Mesenchymal stem cell (in vitro differentiated cells and primary cell): ENCODE measurements around the gene RNF215.
A peak's percentile ranks its signal among the peaks of the same experiment; 100 is the strongest.

Experiments
- DNase-seq: peaks from one replicate; pipeline ENCODE4 v3.0.0-alpha.2; 2013
- H2AFZ ChIP-seq: one replicate; pipeline ENCODE4 v1.6.1; 2013; ENCODE audit warnings: low read depth, mild to moderate bottlenecking, control low read depth, inconsistent platforms, low read length, moderate library complexity
- H2AK5ac ChIP-seq: 2 replicates; pipeline ENCODE4 v1.6.1; 2013; ENCODE audit warnings: low read length, moderate library complexity, mild to moderate bottlenecking, inconsistent platforms; ENCODE audit not compliant: severe bottlenecking
- H2BK120ac ChIP-seq: one replicate; pipeline ENCODE4 v1.6.1; 2013; ENCODE audit warnings: low read depth, mild to moderate bottlenecking, inconsistent platforms, low read length, moderate library complexity
- H2BK12ac ChIP-seq, 2 experiments: one replicate each; pipeline ENCODE4 v1.6.1; 2013; ENCODE audit warnings: inconsistent platforms in 2 of 2, low read length in 2 of 2, mild to moderate bottlenecking in 2 of 2, moderate library complexity in 2 of 2, control low read depth in 1 of 2
- H2BK15ac ChIP-seq: one replicate; pipeline ENCODE4 v1.6.1; 2013; ENCODE audit warnings: mild to moderate bottlenecking, low read depth, inconsistent platforms; ENCODE audit not compliant: poor library complexity, severe bottlenecking
- H2BK5ac ChIP-seq: 2 replicates; pipeline ENCODE4 v1.6.1; 2013; ENCODE audit warnings: low read depth, mild to moderate bottlenecking, low read length, control low read depth, inconsistent platforms; ENCODE audit not compliant: poor library complexity, severe bottlenecking
- H3K14ac ChIP-seq, 2 experiments: one replicate each; pipeline ENCODE4 v1.6.1; 2013; ENCODE audit warnings: inconsistent platforms in 2 of 2, low read length in 2 of 2, control low read depth in 1 of 2, mild to moderate bottlenecking in 1 of 2, moderate library complexity in 1 of 2
- H3K18ac ChIP-seq, 2 experiments: one replicate each; pipeline ENCODE4 v1.6.1; 2013; ENCODE audit warnings: inconsistent platforms in 2 of 2, low read length in 2 of 2, control low read depth in 1 of 2, low read depth in 1 of 2, mild to moderate bottlenecking in 1 of 2
- H3K23ac ChIP-seq, 2 experiments: one replicate each; pipeline ENCODE4 v1.6.1; 2013; ENCODE audit warnings: inconsistent platforms in 2 of 2, low read length in 2 of 2, mild to moderate bottlenecking in 2 of 2, moderate library complexity in 2 of 2, control low read depth in 1 of 2
- H3K27ac ChIP-seq: 2 replicates; pipeline ENCODE4 v1.5.1; 2013; ENCODE audit warnings: mild to moderate bottlenecking, moderate library complexity, low read length, control low read depth, inconsistent platforms; ENCODE audit not compliant: poor library complexity, severe bottlenecking
- H3K27me3 ChIP-seq, 2 experiments: 2 replicates each; pipeline versions ENCODE4 v1.6.1 to v1.7.0; 2013; ENCODE audit warnings: low read length in 2 of 2, mild to moderate bottlenecking in 2 of 2, moderate library complexity in 2 of 2, control low read depth in 1 of 2, inconsistent platforms in 1 of 2; ENCODE audit not compliant: control insufficient read depth in 1 of 2, insufficient read depth in 1 of 2
- H3K36me3 ChIP-seq, 2 experiments: 2 replicates each; pipeline versions ENCODE4 v1.6.1 to v1.7.0; 2013; ENCODE audit warnings: low read length in 2 of 2, control low read depth in 1 of 2, inconsistent platforms in 1 of 2, low read depth in 1 of 2, mild to moderate bottlenecking in 1 of 2; ENCODE audit not compliant: insufficient read depth in 2 of 2, control insufficient read depth in 1 of 2
- H3K4ac ChIP-seq, 2 experiments: one replicate each; pipeline ENCODE4 v1.6.1; 2013; ENCODE audit warnings: inconsistent platforms in 2 of 2, low read length in 2 of 2, mild to moderate bottlenecking in 2 of 2, moderate library complexity in 2 of 2, control low read depth in 1 of 2, low read depth in 1 of 2
- H3K4me1 ChIP-seq: 2 replicates; pipeline ENCODE4 v1.6.1; 2013; ENCODE audit warnings: low read depth, low read length, control low read depth; ENCODE audit not compliant: control insufficient read depth, insufficient read depth
- H3K4me2 ChIP-seq: 2 replicates; pipeline ENCODE4 v1.6.1; 2013; ENCODE audit warnings: low read length, mild to moderate bottlenecking, inconsistent platforms; ENCODE audit not compliant: poor library complexity, severe bottlenecking
- H3K4me3 ChIP-seq, 2 experiments: 2 replicates each; pipeline versions ENCODE4 v1.5.1 to v1.7.0; 2013; ENCODE audit warnings: low read length in 2 of 2, mild to moderate bottlenecking in 2 of 2, control low read depth in 1 of 2, low read depth in 1 of 2; ENCODE audit not compliant: insufficient read depth in 1 of 2
- H3K79me1 ChIP-seq: replicated peaks from 2 replicates; pipeline ENCODE4 v1.6.1; 2013; ENCODE audit warnings: mild to moderate bottlenecking, control low read depth, low read length, inconsistent platforms; ENCODE audit not compliant: poor library complexity, severe bottlenecking
- H3K9ac ChIP-seq: 2 replicates; pipeline ENCODE4 v1.7.0; 2013; ENCODE audit warnings: mild to moderate bottlenecking, low read length, moderate library complexity
- H3K9me3 ChIP-seq: 2 replicates; pipeline ENCODE4 v1.7.0; 2013; ENCODE audit warnings: mild to moderate bottlenecking, low read length; ENCODE audit not compliant: control insufficient read depth
- H4K8ac ChIP-seq: one replicate; pipeline ENCODE4 v1.6.1; 2013; ENCODE audit warnings: inconsistent platforms, mild to moderate bottlenecking, low read length, moderate library complexity
- H4K91ac ChIP-seq: one replicate; pipeline ENCODE4 v1.6.1; 2013; ENCODE audit warnings: mild to moderate bottlenecking, low read length, inconsistent platforms
- WGBS: methylation state at CpG from one replicate; pipeline ENCODE4 v1.1.7; 2013; ENCODE audit warnings: mixed read lengths; 5-methylcytosine and 5-hydroxymethylcytosine counted together

The RNF215 gene

DNA sequence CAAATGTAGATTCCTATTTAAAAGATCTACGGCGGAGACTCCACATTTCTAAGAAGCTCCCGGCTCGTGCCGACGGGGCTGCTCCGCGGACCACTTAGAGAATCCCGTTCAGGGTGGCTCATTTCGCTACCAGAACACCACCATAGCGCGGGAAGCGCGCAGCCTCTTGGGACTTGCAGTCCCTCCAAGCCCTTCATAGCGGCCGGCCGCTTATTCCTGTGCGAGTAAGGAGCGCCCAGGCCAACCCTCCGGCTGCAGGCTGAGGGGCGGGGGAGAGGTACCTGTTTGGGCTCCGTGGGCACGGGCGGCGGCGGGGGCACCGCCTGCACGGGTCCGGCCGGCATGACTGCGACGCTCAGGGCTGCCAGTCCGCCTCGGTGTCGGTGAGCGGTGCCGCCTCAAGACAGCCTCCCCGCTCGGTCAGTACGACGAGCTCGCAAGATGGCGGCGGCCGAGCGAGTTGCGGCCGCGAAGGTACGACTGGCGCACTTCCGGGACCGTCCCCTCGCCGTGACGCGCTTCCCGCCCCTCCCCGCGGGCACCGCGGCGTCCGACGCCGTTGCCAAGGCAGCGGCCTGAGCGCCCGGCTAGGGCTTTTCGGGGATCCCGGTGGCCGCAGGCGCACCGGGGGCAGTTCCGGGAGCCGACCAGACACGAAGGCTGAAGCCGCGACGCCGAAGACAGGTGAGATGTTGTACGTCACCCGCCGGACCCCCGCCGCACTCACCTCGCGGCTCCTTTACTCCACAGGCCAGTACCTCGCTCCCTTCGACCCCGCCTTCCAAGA is 30.6 kb downstream of the RNF215 start, which contains the start of the genes CCDC157 and SF3A1:
CCDC157 (plus strand) TSS at position 559 of the 787 bp plus-strand sequence. CDS start 8,994 bp downstream, outside the sequence.
SF3A1 (minus strand) TSS at position 446 of the 787 bp plus-strand sequence; CDS start at position 344, 102 bp downstream.
- Histone ChIP-seq H3K18ac (peak within 1 kb of the TSS; percentile 97 to 100), H3K14ac (peak within 1 kb of the TSS in 1 of 2 experiments; percentile 88), H4K91ac (peak within 1 kb of the TSS; percentile 100), H3K23ac (peak within 1 kb of the TSS; percentile 63 to 92), H3K4me1 (peaks cover 10% of the 10 kb centered on the region), H3K36me3 (peaks cover 21 to 24% of the 10 kb centered on the region in 2 experiments), H3K4me2 (peak within 1 kb of the TSS; percentile 96), H2BK120ac (peak within 1 kb of the TSS; percentile 96), H3K4me3 (peak within 1 kb of the TSS; percentile 96 to 98), H2AK5ac (no peak within 1 kb of the TSS), H3K4ac (peak within 1 kb of the TSS; percentile 62 to 98), H2BK5ac (peak within 1 kb of the TSS; percentile 22), H3K9me3 (no peaks in the 10 kb centered on the region), H3K9ac (peak within 1 kb of the TSS; percentile 97), H3K27me3 (no peaks in the 10 kb centered on the region), H3K79me1 (peaks cover 20% of the 10 kb centered on the region), H2AFZ (peak within 1 kb of the TSS; percentile 94), H3K27ac (peak within 1 kb of the TSS; percentile 32), H2BK12ac (peak within 1 kb of the TSS in 1 of 2 experiments; percentile 38), H2BK15ac (peak within 1 kb of the TSS; percentile 97), H4K8ac (peak within 1 kb of the TSS; percentile 100)
- WGBS: under 1% methylated on average over 89 of the region's 91 CpGs
- peak; percentile 94 for DNase-seq

DNA sequence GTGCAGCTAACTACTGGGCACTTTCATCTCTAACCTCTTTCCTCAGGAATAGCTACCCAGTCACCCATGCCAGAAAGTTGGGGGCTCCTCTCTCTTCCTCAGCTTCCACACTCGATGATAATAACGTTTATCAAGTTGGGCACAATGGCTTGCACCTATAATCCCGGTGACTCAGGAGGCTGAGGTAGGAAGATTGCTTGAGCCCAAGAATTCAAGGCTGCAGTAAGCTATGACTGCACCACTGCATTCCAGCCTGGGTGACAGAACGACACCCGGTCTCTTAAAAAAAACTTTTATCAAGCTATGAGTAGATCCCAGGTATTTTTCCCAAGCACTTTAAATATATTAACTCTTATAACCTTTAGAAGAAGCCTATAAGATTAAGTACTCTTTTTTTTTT is 32.6 kb downstream of the RNF215 start:
- Histone ChIP-seq H2AK5ac (no peak overlapping the region), H2BK15ac (no peak overlapping the region), H3K27ac (no peak overlapping the region), H3K18ac (no peak overlapping the region), H3K4me1 (peaks cover 10% of the 10 kb centered on the region), H2BK5ac (no peak overlapping the region), H3K23ac (no peak overlapping the region), H2BK120ac (no peak overlapping the region), H3K14ac (no peak overlapping the region), H4K91ac (no peak overlapping the region), H2BK12ac (no peak overlapping the region), H3K9ac (peak overlapping the region; percentile 97), H3K36me3 (peaks cover 34 to 36% of the 10 kb centered on the region in 2 experiments), H3K4me3 (peak overlapping the region in 1 of 2 experiments; percentile 96), H2AFZ (no peak overlapping the region), H3K4ac (no peak overlapping the region), H3K9me3 (no peaks in the 10 kb centered on the region), H3K79me1 (peaks cover 25% of the 10 kb centered on the region), H4K8ac (no peak overlapping the region), H3K27me3 (no peaks in the 10 kb centered on the region), H3K4me2 (no peak overlapping the region)
- 97% methylated on average over 3 of the region's 5 CpGs for WGBS
- no peak for DNase-seq

DNA sequence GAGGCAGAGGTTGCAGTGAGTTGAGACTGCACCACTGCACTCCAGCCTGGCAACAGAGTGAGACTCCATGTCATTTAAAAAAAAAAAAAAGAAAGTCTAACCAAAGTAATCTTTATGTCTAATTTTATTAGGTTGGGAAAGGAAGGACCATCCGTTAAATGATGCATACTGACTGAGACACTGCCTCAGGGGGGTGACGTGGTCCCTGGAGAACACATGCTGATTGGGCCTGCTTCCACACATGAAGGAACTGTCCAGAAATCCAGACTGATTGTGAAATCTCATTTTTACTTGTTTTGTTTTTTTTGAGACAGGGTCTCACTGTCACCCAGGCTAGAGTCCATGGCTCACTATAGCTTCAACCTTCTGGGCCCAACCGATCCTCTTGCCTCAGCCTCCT is 36.0 kb downstream of the RNF215 start:
- peaks cover 45 to 59% of the 10 kb centered on the region in 2 experiments for H3K36me3 ChIP-seq
- H2BK12ac ChIP-seq: no peak overlapping the region
- no peak overlapping the region for H4K8ac ChIP-seq
- no peaks in the 10 kb centered on the region for H3K9me3 ChIP-seq
- H3K27ac ChIP-seq: no peak overlapping the region
- WGBS: 94% methylated on average over 3 of the region's 3 CpGs
- no peak overlapping the region for H2BK15ac ChIP-seq
- H3K4me1 ChIP-seq: peaks cover 7% of the 10 kb centered on the region
- no peak overlapping the region for H3K4me2 ChIP-seq
- DNase-seq: no peak
- H2BK5ac ChIP-seq: no peak overlapping the region
- no peak overlapping the region for H3K18ac ChIP-seq
- H3K23ac ChIP-seq: no peak overlapping the region
- no peak overlapping the region for H3K4ac ChIP-seq
- no peak overlapping the region for H2AFZ ChIP-seq
- no peak overlapping the region for H2BK120ac ChIP-seq
- no peak overlapping the region for H3K4me3 ChIP-seq
- H3K27me3 ChIP-seq: no peaks in the 10 kb centered on the region
- no peak overlapping the region for H3K14ac ChIP-seq
- peak overlapping the region; percentile 6 for H3K9ac ChIP-seq
- H4K91ac ChIP-seq: no peak overlapping the region
- no peak overlapping the region for H2AK5ac ChIP-seq
- H3K79me1 ChIP-seq: peaks cover 28% of the 10 kb centered on the region

DNA sequence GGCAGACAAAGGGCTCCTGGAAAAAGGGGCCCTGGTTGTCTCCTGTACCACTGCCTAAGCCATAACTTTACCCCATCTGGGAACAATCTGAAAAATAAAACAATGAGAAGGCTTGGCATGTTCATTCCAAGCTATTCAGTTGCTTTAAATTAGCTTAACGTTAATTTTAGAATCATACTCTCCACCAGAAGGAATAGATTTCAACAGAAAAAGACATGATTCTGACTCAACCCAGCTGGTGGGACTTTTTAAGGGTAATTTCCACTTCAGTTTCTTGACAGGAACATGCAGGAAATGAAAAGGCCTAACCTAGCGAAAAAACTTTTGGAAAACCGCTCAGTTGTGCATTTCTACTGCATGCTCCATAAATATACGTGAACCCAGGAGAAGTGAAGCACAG is 38.4 kb downstream of the RNF215 start:
- Histone ChIP-seq H2BK12ac (no peak overlapping the region), H2BK120ac (no peak overlapping the region), H3K9me3 (no peaks in the 10 kb centered on the region), H3K4me2 (no peak overlapping the region), H3K36me3 (peaks cover 60 to 76% of the 10 kb centered on the region in 2 experiments), H3K9ac (peak overlapping the region; percentile 45), H3K27me3 (no peaks in the 10 kb centered on the region), H4K91ac (no peak overlapping the region), H2BK5ac (no peak overlapping the region), H2AFZ (no peak overlapping the region), H2AK5ac (no peak overlapping the region), H4K8ac (no peak overlapping the region), H3K18ac (no peak overlapping the region), H3K79me1 (peaks cover 41% of the 10 kb centered on the region), H3K14ac (no peak overlapping the region), H3K23ac (no peak overlapping the region), H3K4ac (no peak overlapping the region), H3K4me3 (no peak overlapping the region), H2BK15ac (no peak overlapping the region), H3K27ac (no peak overlapping the region), H3K4me1 (peaks cover 2% of the 10 kb centered on the region)
- 96% methylated on average over 4 of the region's 4 CpGs for WGBS
- no peak for DNase-seq
